ENCODE measurements around the gene NPPA.
"Not testable (repeated sequence)": the region's sequence is repeated elsewhere in the genome, so short reads cannot be mapped to it uniquely, and the experiment has no call there.

NPPA gene

DNA sequence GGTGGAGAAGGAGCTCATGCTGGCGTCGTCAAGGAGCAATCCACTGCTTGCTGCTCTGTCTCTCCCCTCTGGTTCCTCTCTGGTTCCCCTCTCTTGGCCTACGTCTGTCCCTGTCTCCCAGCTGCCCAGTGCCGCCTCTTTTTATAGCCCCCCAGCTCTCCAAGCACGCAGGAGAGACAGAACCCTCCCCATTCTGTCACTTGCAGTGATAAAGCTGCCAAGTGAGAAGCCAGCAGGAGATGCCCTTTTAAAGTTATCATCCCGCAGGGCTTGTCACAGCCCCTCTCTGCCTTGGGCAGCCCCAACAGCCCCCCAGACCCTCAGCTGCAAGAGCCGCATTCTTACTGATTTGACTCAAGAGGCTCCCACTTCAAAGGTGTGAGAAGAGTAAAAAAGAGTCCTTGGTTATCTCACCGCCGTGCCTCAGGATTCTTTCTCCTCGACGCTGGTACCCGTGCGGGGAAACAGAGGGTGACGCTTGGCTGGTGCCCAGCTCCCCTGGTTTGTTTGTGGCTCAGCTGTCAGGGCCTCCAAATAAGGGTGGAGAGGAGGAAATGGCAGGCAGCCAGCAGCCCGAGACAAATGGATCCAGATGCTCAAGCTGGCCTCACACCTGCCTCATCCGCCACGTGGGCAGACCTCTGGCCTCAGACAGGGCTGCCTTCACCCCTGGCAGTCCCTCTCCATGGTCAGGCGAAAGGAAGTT, at the start of gene NPPA:
NPPA (minus strand) TSS at position 117 of the 706 bp plus-strand sequence; CDS start at position 18, 99 bp downstream.
- no peak for TF ChIP-seq Cebpa-rat (IDR thresholded peaks at IDR 0.05)
- Histone ChIP-seq H3K4me2 (peak within 1 kb of the TSS; percentile 67), H3K27ac (peak within 1 kb of the TSS; percentile 68; the same call in 1 of the 2 replicates), H3K9me3 (no peaks in the 10 kb centered on the region), H4K20me1 (peaks cover 21% of the 10 kb centered on the region), H3K4me3 (no peak within 1 kb of the TSS), H3K36me3 (peaks cover 20% of the 10 kb centered on the region), H3K9ac (peak within 1 kb of the TSS; percentile 16; the same call in 1 of the 2 replicates), H3K4me1 (peaks cover 99% of the 10 kb centered on the region), H3K27me3 (no peaks in the 10 kb centered on the region)

- not testable (repeated sequence) for H4K20me1 ChIP-seq, H3K4me3 ChIP-seq, H3K9ac ChIP-seq, H3K4me2 ChIP-seq, H3K27ac ChIP-seq, H3K36me3 ChIP-seq, H3K9me3 ChIP-seq
- Histone ChIP-seq H3K27me3 (peaks cover 16% of the 10 kb centered on the region), H3K4me1 (peaks cover 17% of the 10 kb centered on the region)
Measured at GRCh38 chr1:11894501-11894900, 46.9 kb upstream of the NPPA start.

DNA sequence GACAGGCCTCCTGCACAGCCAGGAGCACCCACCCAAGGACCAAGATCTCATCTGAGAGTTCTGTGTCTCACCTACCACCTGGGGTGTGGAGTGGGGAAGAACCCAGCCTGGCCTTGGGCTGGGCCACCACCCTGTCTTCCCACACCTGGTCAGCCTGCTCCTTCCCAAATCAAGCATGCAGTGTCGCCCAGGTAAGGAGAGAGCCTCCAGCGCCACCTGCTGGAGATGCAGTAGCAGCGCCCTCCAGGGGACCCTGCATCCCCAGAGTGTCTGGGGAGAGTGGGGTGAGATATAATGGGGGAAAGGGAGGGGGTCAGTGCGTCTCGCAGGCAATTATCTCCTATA, 46.3 kb upstream of the NPPA start:
- Histone ChIP-seq H4K20me1 (peaks cover 3% of the 10 kb centered on the region; the same call in 1 of the 2 replicates), H3K9me3 (no peaks in the 10 kb centered on the region), H3K4me2 (no peak overlapping the region), H3K4me1 (peaks cover 17% of the 10 kb centered on the region), H3K4me3 (no peak overlapping the region), H3K9ac (no peak overlapping the region), H3K27me3 (peaks cover 10% of the 10 kb centered on the region), H3K36me3 (no peaks in the 10 kb centered on the region), H3K27ac (no peak overlapping the region)
- TF ChIP-seq Cebpa-rat (IDR thresholded peaks at IDR 0.05), result no peak

GRCh38 chr1:11891433-11892186, 44.0 kb upstream of the NPPA start:
- H4K20me1 ChIP-seq, result no peaks in the 10 kb centered on the region
- H3K4me3 ChIP-seq, result no peak overlapping the region
- H3K27me3 ChIP-seq, result no peaks in the 10 kb centered on the region
- H3K36me3 ChIP-seq, result no peaks in the 10 kb centered on the region
- H3K4me1 ChIP-seq, result peaks cover 17% of the 10 kb centered on the region
- peak overlapping the region; percentile 58 for H3K4me2 ChIP-seq
- no peak overlapping the region for H3K27ac ChIP-seq
- H3K9me3 ChIP-seq, result no peaks in the 10 kb centered on the region
- no peak overlapping the region for H3K9ac ChIP-seq
- TF ChIP-seq Cebpa-rat (IDR thresholded peaks at IDR 0.05), result no peak

- H3K9ac ChIP-seq, result no peak overlapping the region
- peaks cover 17% of the 10 kb centered on the region for H3K4me1 ChIP-seq
- H3K4me2 ChIP-seq, result no peak overlapping the region
- no peaks in the 10 kb centered on the region for H3K9me3 ChIP-seq
- no peak overlapping the region for H3K27ac ChIP-seq
- H4K20me1 ChIP-seq, result no peaks in the 10 kb centered on the region
- H3K36me3 ChIP-seq, result no peaks in the 10 kb centered on the region
- TF ChIP-seq Cebpa-rat (IDR thresholded peaks at IDR 0.05), result no peak
- no peak overlapping the region for H3K4me3 ChIP-seq
- H3K27me3 ChIP-seq, result no peaks in the 10 kb centered on the region
Measured at GRCh38 chr1:11888877-11889208, 41.3 kb upstream of the NPPA start.

DNA sequence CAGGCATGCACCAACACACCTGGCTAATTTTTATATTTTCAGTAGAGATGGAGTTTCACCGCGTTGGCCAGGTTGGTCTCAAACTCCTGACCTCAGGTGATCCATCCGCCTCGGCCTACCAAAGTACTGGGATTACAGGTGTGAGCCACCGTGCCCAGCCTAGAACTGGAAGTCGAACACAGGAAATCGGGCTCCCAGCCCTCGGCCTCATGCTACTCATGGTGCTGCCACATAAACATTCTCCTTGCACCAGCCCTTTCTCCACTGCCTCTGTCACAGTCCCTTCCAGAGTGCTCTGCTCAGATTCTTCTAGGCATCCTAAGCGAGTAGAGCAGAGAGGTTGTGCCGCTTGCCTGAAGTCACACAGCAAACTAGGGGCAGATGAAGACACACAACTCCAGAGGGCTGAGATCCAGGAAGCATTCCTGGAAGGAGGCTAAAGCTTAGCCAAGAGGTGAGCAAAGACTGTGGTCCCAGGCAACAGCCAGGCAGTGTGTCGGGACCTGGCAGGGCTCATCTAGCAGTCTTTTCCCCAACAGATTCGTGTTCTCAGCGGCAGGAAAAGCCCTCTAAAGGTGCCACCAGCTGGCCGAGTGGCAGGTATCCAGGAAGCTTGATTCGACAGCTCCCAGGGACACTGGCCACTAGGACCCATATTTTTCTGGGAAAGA, 40.8 kb upstream of the NPPA start:
- H3K4me1 ChIP-seq, result peaks cover 17% of the 10 kb centered on the region
- H3K9me3 ChIP-seq, result no peaks in the 10 kb centered on the region
- no peak overlapping the region for H3K4me2 ChIP-seq
- H4K20me1 ChIP-seq, result no peaks in the 10 kb centered on the region
- no peaks in the 10 kb centered on the region for H3K36me3 ChIP-seq
- no peak overlapping the region for H3K4me3 ChIP-seq
- H3K27me3 ChIP-seq, result no peaks in the 10 kb centered on the region
- no peak overlapping the region for H3K9ac ChIP-seq
- H3K27ac ChIP-seq, result no peak overlapping the region
- TF ChIP-seq Cebpa-rat (IDR thresholded peaks at IDR 0.05), result no peak

DNA sequence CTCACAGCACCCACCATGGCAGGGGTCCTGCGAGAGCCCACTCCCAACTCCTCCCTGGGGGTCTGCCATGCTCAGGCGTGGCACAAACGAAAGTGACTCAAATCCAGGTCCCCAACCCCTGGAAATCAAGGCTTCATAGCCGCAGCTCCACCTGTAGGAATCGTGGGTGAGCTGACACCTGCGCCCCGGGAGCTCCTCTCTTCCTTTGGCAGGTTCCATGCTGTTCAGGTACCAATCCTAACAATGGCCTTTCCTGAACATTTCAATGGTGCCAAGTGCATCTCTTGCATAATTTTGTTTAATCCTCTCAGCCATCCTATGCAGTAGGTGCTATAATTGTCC, 40.1 kb upstream of the NPPA start:
- Histone ChIP-seq H3K4me3 (no peak overlapping the region), H3K4me1 (peaks cover 24% of the 10 kb centered on the region), H3K27me3 (no peaks in the 10 kb centered on the region), H3K9ac (no peak overlapping the region), H3K9me3 (no peaks in the 10 kb centered on the region), H4K20me1 (no peaks in the 10 kb centered on the region), H3K27ac (no peak overlapping the region), H3K36me3 (no peaks in the 10 kb centered on the region), H3K4me2 (no peak overlapping the region)
- no peak for TF ChIP-seq Cebpa-rat (IDR thresholded peaks at IDR 0.05)

GRCh38 chr1:11886986-11887665, 39.5 kb upstream of the NPPA start:
- no peaks in the 10 kb centered on the region for H3K9me3 ChIP-seq
- no peak overlapping the region for H3K4me3 ChIP-seq
- H3K36me3 ChIP-seq, result no peaks in the 10 kb centered on the region
- H3K9ac ChIP-seq, result no peak overlapping the region
- H3K4me1 ChIP-seq, result peaks cover 27% of the 10 kb centered on the region
- no peak for TF ChIP-seq Cebpa-rat (IDR thresholded peaks at IDR 0.05)
- no peaks in the 10 kb centered on the region for H3K27me3 ChIP-seq
- no peak overlapping the region for H3K27ac ChIP-seq
- H3K4me2 ChIP-seq, result no peak overlapping the region
- H4K20me1 ChIP-seq, result no peaks in the 10 kb centered on the region

GRCh38 chr1:11885916-11886315, 38.3 kb upstream of the NPPA start:
- Histone ChIP-seq H3K9ac (no peak overlapping the region), H3K27me3 (no peaks in the 10 kb centered on the region; the same call in 1 of the 2 replicates), H3K9me3 (no peaks in the 10 kb centered on the region), H4K20me1 (no peaks in the 10 kb centered on the region), H3K4me1 (peaks cover 25% of the 10 kb centered on the region), H3K4me3 (no peak overlapping the region), H3K4me2 (no peak overlapping the region), H3K36me3 (no peaks in the 10 kb centered on the region), H3K27ac (no peak overlapping the region)
- TF ChIP-seq Cebpa-rat (IDR thresholded peaks at IDR 0.05), result no peak
